Urothelium cell line (cell line): Measurements from ENCODE around the gene RPP25.

Source experiments
- DNase-seq: peaks from one replicate; pipeline ENCODE4 v3.0.0; 2011; ENCODE audit warnings: low spot score, mixed read lengths
- FAIRE-seq: peaks from 2 replicates; lab custom pipeline; 2011; peaks lifted over from hg19 to GRCh38; lab: Jason Lieb, UNC

The RPP25 gene

GRCh38 chr15:74956648-74957475 lies at the start of gene RPP25:
Gene RPP25, minus strand, starts transcription at chr15:74956772. Its CDS starts 189 bp downstream, at chr15:74956583.
- FAIRE-seq (no peak), DNase-seq (peak; percentile 52)

- FAIRE-seq (no peak), DNase-seq (no peak)
These were observed 45.8 kb upstream of the RPP25 start for GRCh38 chr15:75002398-75002797.

- FAIRE-seq (no peak), DNase-seq (no peak)
These were observed 44.7 kb upstream of the RPP25 start for GRCh38 chr15:75001310-75001709.

- FAIRE-seq (no peak), DNase-seq (no peak)
These were observed 41.0 kb upstream of the RPP25 start for GRCh38 chr15:74997543-74997942.

- DNase-seq = no peak
- FAIRE-seq = no peak
These were observed 40.6 kb upstream of the RPP25 start for GRCh38 chr15:74997141-74997540.

GRCh38 chr15:74995779-74996765 lies 39.5 kb upstream of the RPP25 start:
- DNase-seq (peak; percentile 33), FAIRE-seq (no peak)

GRCh38 chr15:74995182-74995778 lies 38.7 kb upstream of the RPP25 start, which contains the start of gene SCAMP5:
Gene SCAMP5, plus strand, starts transcription at chr15:74995563. Its CDS starts 16,277 bp downstream, at chr15:75011840.
- FAIRE-seq = peak; percentile 55
- peak; percentile 97 for DNase-seq

- FAIRE-seq = no peak
- no peak for DNase-seq
These were observed 38.1 kb upstream of the RPP25 start for GRCh38 chr15:74994685-74995084.

GRCh38 chr15:74994236-74994635 lies 37.7 kb upstream of the RPP25 start:
- DNase-seq = no peak
- no peak for FAIRE-seq

GRCh38 chr15:74992619-74993018 lies 36.0 kb upstream of the RPP25 start:
- FAIRE-seq (no peak), DNase-seq (no peak)

GRCh38 chr15:74989527-74989926 lies 33.0 kb upstream of the RPP25 start:
- FAIRE-seq = no peak

GRCh38 chr15:74988007-74988800 lies 31.6 kb upstream of the RPP25 start:
- DNase-seq = peak; percentile 43
- no peak for FAIRE-seq

More at GRCh38 chr15:74989527-74989926, 33.0 kb upstream of the RPP25 start:
- no peak for DNase-seq

- FAIRE-seq (no peak), DNase-seq (peak; percentile 50)
These were observed 27.2 kb upstream of the RPP25 start for GRCh38 chr15:74983725-74984231.

GRCh38 chr15:74982183-74982582 lies 25.6 kb upstream of the RPP25 start:
- FAIRE-seq = no peak

GRCh38 chr15:74978503-74978902 lies 21.9 kb upstream of the RPP25 start:
- FAIRE-seq (no peak), DNase-seq (peak; percentile 65)

More at GRCh38 chr15:74982183-74982582, 25.6 kb upstream of the RPP25 start:
- DNase-seq = no peak

GRCh38 chr15:74978077-74978476 lies 21.5 kb upstream of the RPP25 start:
- FAIRE-seq = no peak

GRCh38 chr15:74977599-74977998 lies 21.0 kb upstream of the RPP25 start:
- DNase-seq (no peak), FAIRE-seq (no peak)

More at GRCh38 chr15:74978077-74978476, 21.5 kb upstream of the RPP25 start:
- no peak for DNase-seq

GRCh38 chr15:74976159-74976558 lies 19.6 kb upstream of the RPP25 start:
- FAIRE-seq (no peak), DNase-seq (no peak)

- FAIRE-seq (no peak), DNase-seq (no peak)
These were observed 11.1 kb upstream of the RPP25 start for GRCh38 chr15:74967670-74968069.

GRCh38 chr15:74964794-74965193 lies 8.2 kb upstream of the RPP25 start:
- no peak for DNase-seq
- no peak for FAIRE-seq
